GM18499 (cell line): ENCODE results near the gene AAR2.

Experiments used
- ATAC-seq: cut with Tn5 transposase; IDR thresholded peaks from one replicate; pipeline ENCODE4 v1.9.1; 2021; ENCODE audit warnings: moderate number of reproducible peaks; ENCODE audit not compliant: insufficient read depth, unreplicated experiment

Gene AAR2

DNA sequence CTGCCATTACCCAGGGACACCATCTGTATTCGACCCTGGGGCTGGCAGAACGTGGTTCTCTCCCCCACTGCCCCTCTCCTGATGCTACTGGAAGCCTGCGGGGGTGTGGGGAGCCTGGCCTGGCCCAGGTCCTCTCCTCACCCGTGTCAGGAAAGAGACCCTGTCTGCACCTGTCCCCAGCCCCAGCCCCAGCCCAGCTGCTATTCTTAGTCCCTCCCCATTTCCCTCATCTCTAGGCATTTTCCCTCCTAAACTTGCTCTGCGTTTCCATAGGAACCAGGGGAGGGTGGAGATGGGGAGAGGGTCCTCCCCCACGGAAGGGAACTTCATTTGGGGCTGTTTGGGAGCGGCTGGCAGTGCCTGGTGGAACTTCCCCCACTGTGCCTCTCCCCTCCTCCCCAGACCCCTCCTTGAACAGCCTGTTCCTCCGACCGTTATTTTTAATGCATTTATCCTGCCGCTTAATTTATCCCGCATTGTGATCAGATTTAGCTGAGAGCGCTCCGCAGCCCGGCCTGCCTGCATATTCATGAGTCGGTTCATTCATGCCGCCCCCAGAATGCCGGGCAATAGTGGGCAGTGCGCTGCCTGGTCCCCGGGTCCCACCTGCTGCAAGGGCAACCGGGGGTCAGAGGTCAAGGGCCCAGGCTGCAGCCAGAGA is 38.0 kb downstream of the AAR2 start:
- ATAC-seq: no peak

DNA sequence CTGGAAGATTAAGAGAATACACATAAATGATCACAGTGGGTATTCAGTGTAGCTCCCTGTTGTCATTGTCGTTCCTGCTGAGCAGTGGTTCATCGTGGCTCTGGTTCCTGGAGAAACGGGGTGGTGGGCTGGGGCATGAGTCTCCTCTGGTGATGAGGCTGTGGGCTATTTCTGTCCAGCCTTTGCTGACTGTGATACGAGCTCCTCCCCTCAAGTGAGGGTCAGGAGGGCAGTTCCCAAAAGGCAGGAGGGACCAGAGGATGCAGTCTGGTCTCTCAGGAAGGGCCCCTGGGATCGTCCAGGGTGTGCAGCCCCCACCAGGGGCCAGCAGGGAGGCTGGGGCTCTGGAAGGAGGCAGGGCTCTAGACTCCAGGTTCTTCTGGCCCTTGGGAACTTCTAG is 38.7 kb downstream of the AAR2 start:
- no peak for ATAC-seq

DNA sequence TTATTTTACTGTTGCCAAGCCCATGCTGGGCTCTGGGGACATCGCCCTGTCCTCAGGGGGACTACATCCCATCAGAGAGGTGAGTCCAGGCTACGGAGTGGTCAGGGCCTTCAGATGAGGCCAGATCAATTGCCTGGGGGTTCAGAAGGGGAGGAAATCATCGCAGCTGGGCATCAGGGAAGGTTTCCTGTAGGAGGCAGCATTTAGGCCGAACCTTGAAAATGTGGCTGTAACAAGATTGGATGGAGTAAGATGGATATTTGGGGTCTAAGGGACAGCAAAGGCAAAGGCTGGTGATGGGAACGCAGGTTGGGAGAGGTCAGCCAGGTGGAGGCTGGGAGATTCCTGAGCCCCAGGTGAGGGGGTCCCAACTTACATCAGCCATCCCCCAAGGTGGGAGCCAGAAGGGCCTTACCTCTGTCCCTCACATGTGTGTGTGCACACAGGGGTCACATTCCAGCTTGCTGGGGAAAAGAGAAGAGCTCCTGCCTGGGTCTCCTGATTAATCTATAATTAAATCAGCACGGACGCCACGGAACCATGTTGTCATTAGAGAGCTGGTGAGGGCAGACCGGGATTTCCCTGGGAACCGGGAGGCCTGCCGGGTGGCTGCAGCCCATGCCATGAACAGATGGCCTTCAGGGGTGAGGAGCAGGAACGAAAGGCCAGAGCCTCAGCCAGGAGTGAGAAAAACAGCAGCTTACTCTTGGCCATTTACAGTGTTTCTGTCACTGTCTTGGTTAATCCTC is 39.3 kb downstream of the AAR2 start:
- ATAC-seq: no peak

DNA sequence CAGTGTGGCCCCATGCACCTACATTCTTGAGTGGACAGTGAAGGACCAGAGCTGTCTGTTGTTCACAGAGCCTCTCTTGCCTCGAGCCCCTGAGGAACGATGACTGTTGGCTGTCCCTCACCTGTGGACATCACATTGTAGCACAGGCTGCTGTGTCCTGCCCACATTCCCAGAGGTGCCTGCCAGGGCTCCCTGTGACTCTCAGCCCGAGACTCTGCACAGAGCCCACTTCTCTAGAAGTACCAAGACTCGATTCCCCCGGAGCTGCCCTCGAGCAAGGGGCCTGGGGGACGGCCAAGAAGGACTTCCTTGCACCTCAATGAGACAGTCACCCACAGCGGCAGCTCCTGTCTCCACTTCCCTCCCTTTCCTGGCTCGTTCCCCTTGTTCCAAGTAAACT is 41.3 kb downstream of the AAR2 start:
- ATAC-seq: no peak

DNA sequence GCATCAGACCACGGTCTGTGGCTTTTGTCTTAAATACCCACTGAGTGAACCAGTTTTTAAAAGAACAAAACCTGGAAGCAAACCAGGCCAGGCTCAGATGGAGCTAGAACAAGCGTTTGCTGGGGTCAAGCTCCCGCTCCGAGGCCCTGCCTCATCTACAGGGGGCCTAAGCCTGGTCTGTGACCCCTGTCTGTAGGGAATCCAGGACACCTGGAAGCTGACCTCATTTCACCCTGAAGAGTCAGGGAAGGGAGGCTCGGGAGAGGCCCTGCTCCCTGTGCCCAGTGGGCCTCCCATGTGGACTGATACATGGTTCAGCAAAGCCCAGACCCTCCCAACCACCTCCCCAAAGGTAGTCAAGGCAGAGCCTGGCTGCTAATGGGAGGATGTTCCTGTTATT is 43.1 kb downstream of the AAR2 start:
- ATAC-seq: no peak

DNA sequence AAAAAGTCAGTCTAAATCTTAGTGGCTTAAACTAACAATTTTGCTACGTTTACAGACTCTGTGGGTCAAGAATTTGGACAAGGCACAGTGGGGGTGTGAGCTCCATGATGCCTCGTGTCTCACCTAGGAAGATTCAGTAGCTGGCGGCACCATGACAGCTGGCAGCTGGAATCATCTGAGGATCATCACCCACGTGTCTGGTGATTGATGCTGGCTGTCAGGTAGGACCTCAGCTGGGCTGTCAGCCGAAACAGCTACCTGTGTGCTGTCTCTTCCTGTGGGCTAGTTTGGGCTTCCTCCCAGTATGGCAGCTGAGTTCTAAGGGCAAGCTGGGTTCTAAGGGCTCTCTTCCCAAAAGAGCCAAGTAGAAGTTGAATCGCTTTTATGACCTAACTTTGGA is 43.5 kb downstream of the AAR2 start:
- ATAC-seq: no peak

DNA sequence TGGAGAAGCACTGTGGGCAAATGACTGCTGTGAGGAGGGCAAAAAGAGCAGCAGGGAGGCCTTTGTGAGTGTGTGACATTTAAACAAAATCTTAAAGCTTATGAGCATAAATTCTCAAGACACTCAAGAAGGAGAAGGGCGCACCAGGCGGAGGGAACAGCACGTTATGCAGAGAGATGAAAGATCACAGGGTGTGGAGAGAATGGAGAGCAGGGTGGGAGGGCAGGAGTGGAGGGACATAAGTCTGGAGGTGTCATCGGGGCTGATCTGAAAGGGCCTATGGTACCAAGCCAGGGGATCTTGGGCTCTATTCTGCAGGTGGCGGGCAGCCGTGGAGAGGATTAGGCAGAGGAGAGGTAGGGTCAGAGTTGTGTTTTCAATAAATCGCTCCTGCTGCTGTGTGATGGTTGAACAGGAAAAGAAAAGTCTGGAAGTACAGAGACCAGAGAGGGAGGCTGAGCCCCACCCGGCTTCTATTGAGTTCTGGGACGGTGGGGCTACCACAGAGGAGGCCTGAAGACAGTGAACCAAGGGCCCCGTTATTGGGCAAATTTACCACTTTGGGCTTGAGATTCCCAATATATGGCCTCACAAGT is 45.6 kb downstream of the AAR2 start:
- ATAC-seq: no peak

DNA sequence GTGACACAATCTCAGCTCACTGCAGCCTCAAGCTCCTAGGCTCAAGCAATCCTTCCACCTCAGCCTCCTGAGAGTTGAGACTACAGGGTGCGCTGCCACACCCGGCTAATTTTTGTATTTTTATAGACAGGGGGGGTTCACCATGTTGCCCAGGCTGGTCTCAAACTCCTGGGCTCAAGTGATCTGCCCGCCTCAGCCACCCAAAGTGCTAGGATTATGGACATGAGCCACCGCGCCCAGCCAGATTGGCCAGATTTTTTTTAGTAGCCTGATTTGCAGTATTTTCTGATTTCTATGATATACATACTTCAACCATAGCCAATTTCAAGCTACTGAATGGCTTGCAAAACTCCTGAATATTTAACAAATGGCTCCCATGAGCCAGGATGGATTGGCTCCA is 48.5 kb downstream of the AAR2 start:
- no peak for ATAC-seq

DNA sequence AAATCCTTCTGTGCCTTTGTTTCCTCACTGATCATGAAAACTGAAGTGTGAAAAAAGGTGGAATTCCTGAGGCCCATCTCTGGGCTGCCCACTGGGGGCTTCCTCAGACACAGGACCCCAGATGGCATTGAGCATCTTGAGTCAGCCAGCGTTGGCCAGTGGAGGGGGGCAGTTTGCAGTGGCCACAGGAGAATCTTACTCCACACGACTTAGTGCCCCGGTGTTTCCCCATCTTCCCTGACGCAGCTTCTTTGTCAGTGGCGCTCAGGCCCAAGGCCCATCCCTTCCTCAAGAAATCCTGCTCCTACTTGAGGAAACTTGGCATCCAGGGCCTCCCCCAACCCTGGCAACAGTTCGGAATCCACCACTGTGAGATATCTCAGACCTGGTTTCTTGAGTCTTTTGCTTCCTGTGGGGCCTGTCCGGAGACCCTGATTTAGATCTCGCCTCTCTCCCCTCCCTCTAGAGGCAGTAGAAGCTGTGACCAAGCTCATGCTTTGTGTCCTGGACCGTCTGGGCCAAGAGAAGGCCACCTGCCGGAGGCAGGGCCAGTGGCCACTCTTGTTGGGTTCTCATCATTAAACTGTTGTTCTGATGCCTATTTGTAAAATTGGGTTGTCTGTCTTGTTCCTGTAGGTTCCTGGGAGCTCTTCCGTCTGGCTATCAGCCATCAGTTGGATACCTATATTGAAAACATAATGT is 49.6 kb downstream of the AAR2 start:
- no peak for ATAC-seq

DNA sequence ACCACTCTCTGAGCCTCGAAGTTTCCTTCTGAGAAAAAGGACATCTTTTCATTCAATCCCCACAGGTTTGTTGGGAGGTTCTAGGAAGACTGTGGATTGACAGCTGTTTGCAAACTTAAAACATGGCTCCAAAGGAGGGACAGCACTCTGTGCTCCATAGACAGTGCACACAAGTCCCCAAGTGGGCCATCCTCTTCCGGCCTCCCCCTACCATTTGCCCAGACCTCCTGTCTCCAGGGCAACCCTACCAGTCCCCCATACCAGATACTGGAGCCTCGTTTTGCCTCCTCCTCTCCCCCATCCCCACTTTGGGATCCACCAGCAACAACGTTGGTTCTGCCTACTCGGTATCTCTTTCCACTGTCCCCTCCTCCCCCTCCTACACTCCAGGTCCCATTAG is 61.4 kb downstream of the AAR2 start:
- no peak for ATAC-seq

DNA sequence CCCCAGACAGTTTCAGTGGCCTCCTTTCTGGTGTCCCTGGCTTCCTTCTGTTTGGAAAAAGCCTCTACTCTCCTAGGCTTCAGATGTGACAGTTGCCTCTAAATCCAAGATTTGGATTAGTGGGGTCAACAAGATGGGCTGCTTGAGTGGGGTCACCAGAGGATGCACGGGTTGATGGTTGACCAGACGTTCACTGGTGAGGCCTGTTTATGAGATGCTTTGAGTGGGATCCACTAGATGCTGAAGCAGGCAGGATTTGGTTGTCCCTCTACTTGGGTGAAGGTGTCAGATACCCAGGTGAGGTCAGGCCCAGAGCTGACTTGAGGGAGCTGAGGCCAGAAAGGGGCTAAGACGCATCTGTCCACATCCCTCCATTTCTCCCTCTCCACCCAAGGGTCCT is 61.8 kb downstream of the AAR2 start:
- no peak for ATAC-seq

DNA sequence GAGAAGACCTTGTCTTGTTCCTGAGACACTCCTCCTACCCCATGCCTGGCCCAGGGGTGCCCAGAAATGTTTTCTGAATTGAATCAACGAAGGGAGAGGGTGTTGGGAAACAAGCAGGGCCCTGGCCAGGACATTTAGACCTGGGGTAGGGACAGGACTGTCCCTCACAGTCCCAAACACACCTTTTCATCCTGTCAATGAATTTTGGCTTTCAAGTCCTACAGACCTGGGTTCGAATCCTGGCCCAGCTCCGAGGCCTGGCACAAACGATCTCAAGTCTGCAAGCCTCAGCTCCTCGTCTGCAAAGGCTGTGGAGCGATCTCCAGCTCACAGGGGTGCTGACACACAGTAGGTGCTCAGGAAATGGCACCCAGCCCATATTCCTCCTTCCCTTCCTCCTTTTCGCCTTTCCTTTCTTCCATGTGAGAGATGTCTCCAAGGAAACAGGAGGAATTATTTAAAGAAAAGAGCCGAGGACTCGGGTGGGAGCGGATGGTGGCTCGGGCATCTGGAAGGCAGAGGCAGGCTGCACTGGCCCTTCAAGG is 62.6 kb downstream of the AAR2 start:
- no peak for ATAC-seq

DNA sequence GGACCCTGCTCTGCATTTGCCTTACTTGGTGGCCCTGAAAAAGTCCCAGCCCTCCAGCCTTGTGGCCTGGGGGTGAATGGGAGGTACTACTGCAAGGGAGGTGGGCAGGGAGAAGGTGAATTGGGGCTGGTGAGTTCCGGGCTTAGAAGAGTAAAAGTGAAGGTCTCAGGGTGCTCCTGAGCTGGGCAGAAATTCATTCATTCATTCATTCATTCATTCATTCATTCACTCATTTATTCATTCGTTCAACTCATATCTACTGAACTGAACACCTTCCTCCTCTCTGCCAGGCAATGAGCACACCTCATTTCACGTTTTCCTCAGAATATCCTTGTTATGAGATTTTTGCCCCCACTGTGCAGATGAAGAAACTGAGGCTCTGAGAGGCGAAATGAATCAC is 63.2 kb downstream of the AAR2 start:
- no peak for ATAC-seq

DNA sequence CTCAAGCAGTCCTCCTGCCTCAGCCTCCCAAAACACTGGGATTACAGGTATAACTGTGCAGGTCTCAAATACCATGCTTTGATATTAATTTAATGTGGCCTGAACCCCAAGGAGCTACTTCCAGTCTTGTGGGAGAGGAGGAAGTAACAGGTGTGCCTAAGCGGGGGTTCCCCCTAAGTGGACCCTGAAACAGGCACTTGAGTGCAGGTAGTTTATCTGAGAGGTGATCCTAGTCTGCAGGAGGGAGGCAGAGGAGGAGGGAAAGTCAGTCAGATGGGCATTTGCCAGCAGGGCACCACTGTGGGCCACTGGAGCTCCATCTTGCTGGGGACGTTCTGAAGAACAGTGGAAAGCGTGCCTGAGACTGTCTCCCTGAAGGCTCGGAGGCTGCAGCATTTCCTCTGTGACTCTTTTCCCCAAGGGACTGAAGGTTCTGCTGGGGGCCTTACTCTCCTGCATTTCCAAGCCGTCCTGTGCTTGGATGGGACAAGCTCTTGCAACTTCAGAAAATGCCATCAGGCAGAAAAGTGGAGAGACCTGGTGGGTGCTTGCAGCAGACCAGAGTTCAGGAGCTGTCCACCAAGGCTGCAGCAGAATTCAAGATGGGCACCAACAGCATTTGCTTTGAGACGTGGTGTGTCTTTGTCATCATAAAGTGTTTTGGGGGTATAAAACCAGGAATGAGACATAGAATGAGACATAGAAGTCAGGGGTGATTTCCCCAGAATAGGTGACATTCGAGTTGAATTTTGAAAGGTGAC is 65.3 kb downstream of the AAR2 start:
- no peak for ATAC-seq

DNA sequence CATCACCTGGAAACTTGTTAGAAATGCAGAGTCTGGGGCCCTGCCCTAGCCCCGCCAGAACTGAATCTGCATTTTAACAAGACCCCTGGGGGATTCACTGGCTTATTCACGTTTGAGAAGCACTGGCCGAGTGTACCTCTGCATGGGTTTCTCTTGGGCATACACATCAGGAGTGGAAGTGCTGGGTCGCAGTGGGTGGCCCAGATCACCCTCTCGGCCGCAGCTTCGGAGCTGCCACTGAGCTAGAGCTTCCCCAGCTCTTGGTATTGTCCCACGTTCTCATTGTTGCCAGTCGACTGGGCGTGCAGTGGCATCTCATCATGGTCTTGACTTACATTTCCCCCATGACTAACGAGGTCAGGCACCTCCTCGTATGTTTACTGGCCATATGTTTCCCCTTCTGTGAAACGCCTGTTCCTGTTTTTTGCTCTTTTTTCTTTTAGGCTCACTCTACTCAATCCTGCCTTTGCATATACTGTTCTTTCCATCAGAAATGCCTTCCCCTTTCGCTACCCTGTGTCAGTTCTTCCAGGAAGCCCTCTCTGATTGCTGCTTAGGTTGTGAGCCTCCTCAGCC is 66.8 kb downstream of the AAR2 start:
- ATAC-seq: no peak

DNA sequence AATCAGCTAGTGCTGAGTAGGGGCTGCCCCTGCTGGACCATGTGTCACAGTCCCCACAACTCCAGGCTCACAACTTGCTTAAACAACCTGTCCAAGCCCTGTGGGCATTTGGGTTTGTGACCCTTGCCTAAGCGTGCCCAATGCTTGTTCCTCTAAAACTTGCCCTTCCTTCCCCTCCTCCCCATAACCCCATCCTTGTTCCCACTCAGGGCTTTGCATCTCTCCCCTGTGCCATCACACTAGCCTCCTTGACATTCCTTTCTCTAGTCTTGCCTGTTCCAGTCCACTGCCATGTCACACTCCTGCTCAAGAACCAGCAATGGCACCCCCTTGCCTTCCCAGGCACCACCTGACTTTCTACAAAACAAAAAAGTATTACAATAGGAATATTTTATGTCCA is 67.6 kb downstream of the AAR2 start:
- no peak for ATAC-seq

DNA sequence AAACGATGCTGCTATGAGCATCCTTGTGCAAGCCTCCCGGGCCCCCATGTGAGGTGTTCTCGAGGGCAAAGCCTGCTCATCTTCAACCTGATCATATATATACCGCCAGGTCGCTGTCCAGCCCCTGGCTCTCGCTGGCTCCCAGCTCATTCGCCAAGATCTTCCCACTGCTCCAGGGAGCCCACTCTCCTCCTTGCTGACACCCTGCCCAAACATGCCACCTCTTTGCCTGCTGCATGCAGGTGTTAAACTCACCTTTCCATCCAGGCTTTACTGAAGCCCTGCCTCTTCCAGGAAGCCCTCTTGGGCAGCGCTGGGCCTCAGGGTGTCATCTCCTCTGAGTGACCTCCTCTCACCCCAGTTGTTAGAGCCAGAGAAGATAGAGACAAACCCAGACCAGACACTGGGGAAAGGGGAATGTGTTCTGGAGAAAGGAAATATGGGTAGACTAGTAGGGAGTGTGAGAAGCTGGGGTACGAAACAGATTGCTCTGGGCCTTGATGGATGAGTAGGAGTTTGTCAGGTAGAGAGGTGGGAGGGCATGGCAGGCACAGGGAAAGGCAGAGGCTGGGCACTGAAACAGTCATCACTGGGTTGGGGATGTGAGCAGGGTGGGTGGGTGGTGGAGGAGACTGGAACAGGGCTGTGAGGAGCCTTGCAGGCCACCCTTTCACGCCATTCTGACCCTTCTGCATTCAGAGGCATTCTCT is 68.7 kb downstream of the AAR2 start:
- no peak for ATAC-seq

DNA sequence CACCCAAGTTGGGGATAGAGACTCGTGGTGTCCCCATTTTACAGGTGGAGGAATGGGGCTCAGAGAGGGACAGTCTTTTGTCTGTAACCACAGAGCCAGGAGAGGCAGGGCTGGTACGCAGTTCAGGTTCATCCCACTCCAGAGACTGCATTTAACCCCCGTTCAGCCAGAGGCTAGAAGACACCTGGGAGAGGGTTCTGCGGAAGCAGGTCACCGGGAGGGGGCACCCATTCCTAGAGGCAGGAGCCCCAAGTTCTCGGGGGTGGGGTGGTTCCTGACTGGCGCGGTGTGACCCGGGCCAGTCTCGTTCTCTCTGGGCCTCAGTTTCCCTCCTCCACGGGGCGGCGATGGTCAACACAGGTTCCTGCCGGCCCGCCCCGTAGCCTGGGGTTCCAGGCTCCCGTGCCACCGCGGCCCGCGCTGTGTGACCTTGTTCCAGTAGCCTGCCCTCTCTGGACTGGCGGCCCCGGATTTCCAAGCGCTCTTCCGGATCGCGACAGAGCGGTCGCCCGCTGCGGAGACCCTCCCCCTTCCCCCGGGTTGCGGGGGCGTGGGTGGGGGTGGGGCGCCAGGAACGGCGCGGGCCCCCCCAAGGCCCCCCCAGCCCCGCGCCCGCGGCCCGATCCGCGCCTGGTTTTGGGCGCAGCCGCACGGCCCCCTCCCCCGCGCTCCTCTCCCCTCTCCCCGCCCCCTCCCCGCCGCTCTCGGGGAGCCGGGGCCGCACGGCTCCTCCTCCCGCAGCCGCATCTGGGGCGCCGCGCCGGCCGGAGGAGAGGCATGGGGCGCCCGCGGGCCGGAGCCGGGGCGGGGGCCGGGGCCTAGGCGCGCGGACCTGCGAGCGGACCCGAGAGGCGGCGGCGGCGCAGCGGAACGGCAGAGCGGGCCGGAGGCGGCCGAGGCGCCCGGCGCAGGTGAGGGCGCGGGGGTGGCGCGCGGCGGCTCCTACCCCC is 69.6 kb downstream of the AAR2 start, which contains the start of gene DLGAP4:
TSS of gene DLGAP4 (plus strand) at position 738 of the 950 bp plus-strand sequence. CDS start 125,379 bp downstream, outside the sequence.
- ATAC-seq: no peak
